A549 (cell line): ENCODE measurements around the gene BCAS3. TPM values are rescaled to one million over a fixed set of nuclear protein-coding genes. Genes with fewer than 3 reads are reported as not detected.

ENCODE experiments used
- ATAC-seq, 2 experiments: fragments of 200-7000 bp in 1 of 2; fragments of >200 bp in 1 of 2; cut with Nextera tagmentation in 1 of 2; cut with Tn5 transposase in 1 of 2; 3 replicates each; pipeline versions ENCODE4 v1.8.0 to v1.9.1; 2018 to 2020; ENCODE audit warnings: mild to moderate bottlenecking in 1 of 2, moderate library complexity in 1 of 2
- CTCF ChIA-PET: fragments of 300-600 bp; sonication (Branson Sonifier 250); formaldehyde crosslinking; extraction: SDS; loops from one replicate; lab custom pipeline; 2021; ENCODE audit warnings: antibody characterized with exemption, inconsistent platforms; lab: Yijun Ruan, JAX
- POLR2A ChIA-PET: fragments of 350-600 bp; formaldehyde crosslinking; extraction: SDS; loops from one replicate; lab custom pipeline; 2021; ENCODE audit warnings: antibody characterized with exemption, inconsistent platforms; lab: Yijun Ruan, JAX
- DNase-seq, 2 experiments: peaks; one replicate each; pipeline versions ENCODE4 v3.0.0 to v3.0.0-alpha.2; 2011 to 2016; ENCODE audit warnings: low read depth in 1 of 2, low spot score in 1 of 2
- FAIRE-seq: peaks from 2 replicates; lab custom pipeline; 2011; peaks lifted over from hg19 to GRCh38; lab: Jason Lieb, UNC
- H3K27ac ChIP-seq, 2 experiments: fragments of >200 bp; sonication (Bioruptor Twin); formaldehyde crosslinking; 3 replicates each; pipeline ENCODE4 v1.5.1; 2016 to 2017
- H3K4me1 ChIP-seq: fragments of >200 bp; sonication (Bioruptor Twin); formaldehyde crosslinking; 3 replicates; pipeline ENCODE4 v1.6.1; 2016
- H3K4me2 ChIP-seq: fragments of >200 bp; sonication (Bioruptor Twin); formaldehyde crosslinking; 3 replicates; pipeline ENCODE4 v1.6.1; 2016
- H3K4me3 ChIP-seq: fragments of >200 bp; sonication (Bioruptor Twin); formaldehyde crosslinking; 3 replicates; pipeline ENCODE4 v1.5.1; 2016
- H3K9me3 ChIP-seq: fragments of >200 bp; sonication (Bioruptor Twin); formaldehyde crosslinking; 3 replicates; pipeline ENCODE4 v1.6.1; 2016
- BHLHE40 ChIP-seq: IDR thresholded peaks from 2 replicates; pipeline ENCODE4 v1.6.1; 2012; ENCODE audit warnings: low read depth, low read length, inconsistent platforms
- CBX2 ChIP-seq: fragments of 200-600 bp; sonication (generic); IDR thresholded peaks from 2 replicates; pipeline ENCODE4 v1.6.1; 2016; ENCODE audit warnings: low read depth, mild to moderate bottlenecking, borderline replicate concordance
- CHD2 ChIP-seq: fragments of 150-350 bp; IDR thresholded peaks from 2 replicates; pipeline ENCODE4 v1.6.1; 2014; ENCODE audit warnings: low read length; ENCODE audit not compliant: partially characterized antibody
- CHD4 ChIP-seq: fragments of 200-600 bp; sonication (generic); IDR thresholded peaks from 2 replicates; pipeline ENCODE4 v1.6.1; 2016; ENCODE audit warnings: antibody characterized with exemption, mild to moderate bottlenecking, borderline replicate concordance
- EHF ChIP-seq: fragments of 250-450 bp; sonication (Bioruptor Pico); IDR thresholded peaks from 2 replicates; pipeline ENCODE4 v1.5.0; 2020; ENCODE audit warnings: mild to moderate bottlenecking
- FOSB ChIP-seq: fragments of 250-450 bp; sonication (Bioruptor Pico); IDR thresholded peaks from 2 replicates; pipeline ENCODE4 v1.5.0; 2020; ENCODE audit warnings: mild to moderate bottlenecking, moderate library complexity
- HDAC2 ChIP-seq: fragments of 200-600 bp; sonication (generic); IDR thresholded peaks from 2 replicates; pipeline ENCODE4 v1.6.1; 2016
- JUN ChIP-seq, 2 experiments: fragments of >200 bp; sonication (Bioruptor Twin); formaldehyde crosslinking; IDR thresholded peaks; 2 replicates in 1 of 2; 3 replicates in 1 of 2; pipeline ENCODE4 v1.6.1; 2016 to 2017
- KDM1A ChIP-seq: fragments of 200-600 bp; sonication (generic); IDR thresholded peaks from 2 replicates; pipeline ENCODE4 v1.6.1; 2016; ENCODE audit warnings: low read depth, mild to moderate bottlenecking
- MAFK ChIP-seq: fragments of 450-650 bp; IDR thresholded peaks from 2 replicates; pipeline ENCODE4 v1.6.1; 2014; ENCODE audit not compliant: partially characterized antibody
- NFE2L2 ChIP-seq: fragments of 150-350 bp; conservative IDR thresholded peaks from 2 replicates; pipeline ENCODE4 v1.6.1; 2014; ENCODE audit warnings: low read length
- POLR2AphosphoS2 ChIP-seq: conservative IDR thresholded peaks from 2 replicates; pipeline ENCODE4 v1.6.1; 2012; ENCODE audit warnings: low read length, improper control_type of control experiment, inconsistent platforms
- RFX5 ChIP-seq: fragments of 450-650 bp; IDR thresholded peaks from 2 replicates; pipeline ENCODE4 v1.7.1; 2014; ENCODE audit warnings: antibody characterized with exemption, mild to moderate bottlenecking, moderate library complexity
- SMC3 ChIP-seq: fragments of >200 bp; sonication (Bioruptor Twin); formaldehyde crosslinking; IDR thresholded peaks from 3 replicates; pipeline ENCODE4 v1.6.1; 2018; ENCODE audit warnings: inconsistent platforms
- ZC3H11A ChIP-seq: fragments of 450-650 bp; IDR thresholded peaks from 2 replicates; pipeline ENCODE4 v1.6.1; 2014; ENCODE audit warnings: antibody characterized with exemption, mild to moderate bottlenecking
- ZSCAN20 ChIP-seq: fragments of 250-450 bp; sonication (Bioruptor Pico); IDR thresholded peaks from 2 replicates; pipeline ENCODE4 v1.8.0; 2022; ENCODE audit warnings: mild to moderate bottlenecking, moderate library complexity
- WGBS: methylation state at CpG from one replicate; pipeline ENCODE4 v1.1.6; 2017; ENCODE audit errors: missing lambda C conversion rate; 5-methylcytosine and 5-hydroxymethylcytosine counted together
- polyA plus RNA-seq, 4 experiments: library from polyadenylated mRNA; depleted of rRNA in 3 of 4; stranded (reverse); fragments of >200 nt; fragmentation: RNase III in 1 of 4; extraction: RNeasy Plus Mini Kit Qiagen cat#74134 plus additional on column Dnase treatment in 1 of 4; gene quantifications; 2 replicates in 3 of 4; 3 replicates in 1 of 4; pipeline ENCODE4 v1.2.3, GENCODE V29; 2011 to 2017
- TF ChIP-seq, protein P1 (sequence below): fragments of 150-350 bp; IDR thresholded peaks from 2 replicates; pipeline ENCODE4 v1.6.1; 2014; ENCODE audit warnings: low read depth, mild to moderate bottlenecking, low read length
- TF ChIP-seq, protein P2 (sequence below): fragments of >200 bp; sonication (Bioruptor Twin); formaldehyde crosslinking; IDR thresholded peaks from 2 replicates; pipeline ENCODE4 v1.6.1; 2016
- TF ChIP-seq, protein P3 (sequence below): fragments of >200 bp; sonication (Bioruptor Twin); formaldehyde crosslinking; IDR thresholded peaks from 3 replicates; pipeline ENCODE4 v1.5.1; 2016
- TF ChIP-seq, protein P4 (sequence below): fragments of 250-450 bp; sonication (Bioruptor Pico); IDR thresholded peaks from 2 replicates; pipeline ENCODE4 v1.5.0; 2021; ENCODE audit warnings: mild to moderate bottlenecking, moderate library complexity, borderline replicate concordance
- TF ChIP-seq, protein P5 (sequence below): fragments of 450-650 bp; IDR thresholded peaks from 2 replicates; pipeline ENCODE4 v1.6.1; 2014; ENCODE audit warnings: antibody characterized with exemption

The BCAS3 gene
- polyA plus RNA-seq, 2 of the 4 experiments (the other 2 are of a cell fraction): 14.7 to 43.4 TPM

DNA sequence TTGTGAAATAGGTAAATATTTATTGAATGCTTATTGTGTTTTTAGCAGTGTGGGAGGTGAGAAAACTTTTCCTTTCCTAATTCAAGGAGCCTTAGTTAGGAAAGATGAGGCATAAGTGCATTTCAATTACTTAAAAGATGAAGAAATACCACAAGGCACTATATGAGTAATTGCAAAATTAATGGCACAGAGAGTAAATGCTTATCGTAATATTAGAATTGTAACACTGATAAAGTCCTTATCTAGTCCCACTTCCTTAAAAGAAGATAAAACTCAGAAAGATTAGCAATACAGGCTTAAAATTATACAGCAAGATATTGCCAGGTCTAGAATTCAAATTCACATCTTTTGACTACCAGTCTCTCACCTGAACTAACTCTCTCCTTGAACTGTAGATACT, 489.4 kb downstream of the BCAS3 start:
- ChIA-PET CTCF (no interaction called here), POLR2A (no interaction called here)
- peak overlapping the region; percentile 24; the same call in 1 of the 3 replicates for H3K4me2 ChIP-seq
- FAIRE-seq (peak; percentile 91), ATAC-seq (no peak), DNase-seq (no peak)
- no peaks in the 10 kb centered on the region for H3K9me3 ChIP-seq
- no peak overlapping the region for H3K27ac ChIP-seq
- H3K4me1 ChIP-seq: peaks cover 21% of the 10 kb centered on the region
- H3K4me3 ChIP-seq: no peak overlapping the region
- TF ChIP-seq BHLHE40: no peak
- no peak for TF ChIP-seq NFE2L2
- TF ChIP-seq RFX5: no peak
- TF ChIP-seq, protein P1, sequence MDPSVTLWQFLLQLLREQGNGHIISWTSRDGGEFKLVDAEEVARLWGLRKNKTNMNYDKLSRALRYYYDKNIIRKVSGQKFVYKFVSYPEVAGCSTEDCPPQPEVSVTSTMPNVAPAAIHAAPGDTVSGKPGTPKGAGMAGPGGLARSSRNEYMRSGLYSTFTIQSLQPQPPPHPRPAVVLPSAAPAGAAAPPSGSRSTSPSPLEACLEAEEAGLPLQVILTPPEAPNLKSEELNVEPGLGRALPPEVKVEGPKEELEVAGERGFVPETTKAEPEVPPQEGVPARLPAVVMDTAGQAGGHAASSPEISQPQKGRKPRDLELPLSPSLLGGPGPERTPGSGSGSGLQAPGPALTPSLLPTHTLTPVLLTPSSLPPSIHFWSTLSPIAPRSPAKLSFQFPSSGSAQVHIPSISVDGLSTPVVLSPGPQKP: no peak
- TF ChIP-seq ZSCAN20: no peak
- no peak for TF ChIP-seq SMC3
- no peak for TF ChIP-seq ZC3H11A
- TF ChIP-seq FOSB (CRISPR knock-in tag): no peak
- no peak for TF ChIP-seq POLR2AphosphoS2
- TF ChIP-seq KDM1A: no peak
- TF ChIP-seq CHD4: no peak
- TF ChIP-seq JUN (IDR thresholded peaks at IDR 0.05): no peak
- no peak for TF ChIP-seq EHF (CRISPR knock-in tag)
- TF ChIP-seq, protein P2, sequence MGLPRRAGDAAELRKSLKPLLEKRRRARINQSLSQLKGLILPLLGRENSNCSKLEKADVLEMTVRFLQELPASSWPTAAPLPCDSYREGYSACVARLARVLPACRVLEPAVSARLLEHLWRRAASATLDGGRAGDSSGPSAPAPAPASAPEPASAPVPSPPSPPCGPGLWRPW: no peak
- TF ChIP-seq, protein P3, sequence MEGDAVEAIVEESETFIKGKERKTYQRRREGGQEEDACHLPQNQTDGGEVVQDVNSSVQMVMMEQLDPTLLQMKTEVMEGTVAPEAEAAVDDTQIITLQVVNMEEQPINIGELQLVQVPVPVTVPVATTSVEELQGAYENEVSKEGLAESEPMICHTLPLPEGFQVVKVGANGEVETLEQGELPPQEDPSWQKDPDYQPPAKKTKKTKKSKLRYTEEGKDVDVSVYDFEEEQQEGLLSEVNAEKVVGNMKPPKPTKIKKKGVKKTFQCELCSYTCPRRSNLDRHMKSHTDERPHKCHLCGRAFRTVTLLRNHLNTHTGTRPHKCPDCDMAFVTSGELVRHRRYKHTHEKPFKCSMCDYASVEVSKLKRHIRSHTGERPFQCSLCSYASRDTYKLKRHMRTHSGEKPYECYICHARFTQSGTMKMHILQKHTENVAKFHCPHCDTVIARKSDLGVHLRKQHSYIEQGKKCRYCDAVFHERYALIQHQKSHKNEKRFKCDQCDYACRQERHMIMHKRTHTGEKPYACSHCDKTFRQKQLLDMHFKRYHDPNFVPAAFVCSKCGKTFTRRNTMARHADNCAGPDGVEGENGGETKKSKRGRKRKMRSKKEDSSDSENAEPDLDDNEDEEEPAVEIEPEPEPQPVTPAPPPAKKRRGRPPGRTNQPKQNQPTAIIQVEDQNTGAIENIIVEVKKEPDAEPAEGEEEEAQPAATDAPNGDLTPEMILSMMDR: no peak
- TF ChIP-seq, protein P4, sequence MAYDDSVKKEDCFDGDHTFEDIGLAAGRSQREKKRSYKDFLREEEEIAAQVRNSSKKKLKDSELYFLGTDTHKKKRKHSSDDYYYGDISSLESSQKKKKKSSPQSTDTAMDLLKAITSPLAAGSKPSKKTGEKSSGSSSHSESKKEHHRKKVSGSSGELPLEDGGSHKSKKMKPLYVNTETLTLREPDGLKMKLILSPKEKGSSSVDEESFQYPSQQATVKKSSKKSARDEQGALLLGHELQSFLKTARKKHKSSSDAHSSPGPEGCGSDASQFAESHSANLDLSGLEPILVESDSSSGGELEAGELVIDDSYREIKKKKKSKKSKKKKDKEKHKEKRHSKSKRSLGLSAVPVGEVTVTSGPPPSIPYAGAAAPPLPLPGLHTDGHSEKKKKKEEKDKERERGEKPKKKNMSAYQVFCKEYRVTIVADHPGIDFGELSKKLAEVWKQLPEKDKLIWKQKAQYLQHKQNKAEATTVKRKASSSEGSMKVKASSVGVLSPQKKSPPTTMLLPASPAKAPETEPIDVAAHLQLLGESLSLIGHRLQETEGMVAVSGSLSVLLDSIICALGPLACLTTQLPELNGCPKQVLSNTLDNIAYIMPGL (CRISPR knock-in tag): no peak
- no peak for TF ChIP-seq HDAC2
- TF ChIP-seq CHD2: no peak
- TF ChIP-seq CBX2: no peak
- WGBS: 84% methylated on average over 1 of the region's 1 CpG

DNA sequence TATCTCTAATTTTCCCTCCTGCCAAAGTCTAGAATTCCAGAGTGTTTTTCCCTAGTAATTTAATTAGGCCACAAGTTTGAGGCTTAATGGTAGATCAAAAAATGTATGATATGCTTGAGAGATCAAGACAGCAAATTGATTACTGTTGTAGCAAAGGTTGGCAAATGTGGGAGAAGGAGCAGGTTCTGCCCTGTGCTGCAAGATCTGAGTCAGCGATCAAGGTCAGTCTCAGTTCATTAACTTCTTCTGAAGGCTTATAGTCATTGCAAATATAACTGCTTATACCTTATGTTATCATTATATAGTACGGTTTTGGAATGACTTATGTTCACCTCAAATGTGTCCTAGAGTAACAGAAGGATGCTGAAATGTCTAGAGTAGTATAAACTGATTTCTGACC, 490.9 kb downstream of the BCAS3 start:
- Histone ChIP-seq H3K9me3 (no peaks in the 10 kb centered on the region), H3K4me1 (peaks cover 21% of the 10 kb centered on the region), H3K4me3 (no peak overlapping the region), H3K27ac (no peak overlapping the region), H3K4me2 (no peak overlapping the region)
- TF ChIP-seq MAFK: peak; percentile 29
- TF ChIP-seq, protein P5, sequence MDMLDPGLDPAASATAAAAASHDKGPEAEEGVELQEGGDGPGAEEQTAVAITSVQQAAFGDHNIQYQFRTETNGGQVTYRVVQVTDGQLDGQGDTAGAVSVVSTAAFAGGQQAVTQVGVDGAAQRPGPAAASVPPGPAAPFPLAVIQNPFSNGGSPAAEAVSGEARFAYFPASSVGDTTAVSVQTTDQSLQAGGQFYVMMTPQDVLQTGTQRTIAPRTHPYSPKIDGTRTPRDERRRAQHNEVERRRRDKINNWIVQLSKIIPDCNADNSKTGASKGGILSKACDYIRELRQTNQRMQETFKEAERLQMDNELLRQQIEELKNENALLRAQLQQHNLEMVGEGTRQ: no peak
- WGBS: 64% methylated on average over 2 of the region's 2 CpGs
- CTCF ChIA-PET: interaction anchor here (1.3 kb wide), 1 partner anchor 33 kb away, joined by 3 read pairs; no protein-coding TSS in a partner anchor
- no peak for ATAC-seq
- peak; percentile 32 for FAIRE-seq
- DNase-seq: no peak
- POLR2A ChIA-PET: no interaction called here
